ENCODE data around the gene NAPSA. TPM values are rescaled to one million over a fixed set of nuclear protein-coding genes. Genes with fewer than 3 reads are reported as not detected.

The NAPSA gene
- total RNA-seq, 1 donor from 2014 or later = under 0.01 TPM

- no peak for DNase-seq (ENCODE audit: low read depth, low spot score)
Measured at GRCh38 chr19:50317115-50317514, 48.3 kb downstream of the NAPSA start.

- no peak for DNase-seq (ENCODE audit: low read depth, low spot score)
Measured at GRCh38 chr19:50315773-50316448, 49.5 kb downstream of the NAPSA start.

GRCh38 chr19:50314724-50315708 is 50.4 kb downstream of the NAPSA start:
- no peak for DNase-seq (ENCODE audit: low read depth, low spot score)

GRCh38 chr19:50313812-50314536 is 51.5 kb downstream of the NAPSA start:
- DNase-seq (ENCODE audit: low read depth, low spot score) = no peak

GRCh38 chr19:50312967-50313811 is 52.2 kb downstream of the NAPSA start:
- DNase-seq (ENCODE audit: low read depth, low spot score) = no peak

- DNase-seq (ENCODE audit: low read depth, low spot score) = no peak
Measured at GRCh38 chr19:50311723-50312635, 53.5 kb downstream of the NAPSA start.

GRCh38 chr19:50310759-50311465 is 54.5 kb downstream of the NAPSA start:
- no peak for DNase-seq (ENCODE audit: low read depth, low spot score)

- DNase-seq (ENCODE audit: low read depth, low spot score) = no peak
Measured at GRCh38 chr19:50309396-50310125, 55.9 kb downstream of the NAPSA start.

- no peak for DNase-seq (ENCODE audit: low read depth, low spot score)
Measured at GRCh38 chr19:50308991-50309390, 56.4 kb downstream of the NAPSA start.

Other genes starting within 250 kb of the NAPSA start
- not detected in 2 replicates for gene IZUMO2, start 202.4 kb downstream of the NAPSA start, total RNA-seq
- 0.07 TPM in 1 of 2 replicates, not detected in the other for gene MYH14, start 162.0 kb downstream of the NAPSA start, total RNA-seq
- under 0.01 and 0.11 TPM in 2 replicates for gene KCNC3, start 36.3 kb downstream of the NAPSA start, total RNA-seq
- gene NR1H2, start 10.8 kb upstream of the NAPSA start, total RNA-seq = 56.8 and 67.8 TPM in 2 replicates
- 82.0 and 88.6 TPM in 2 replicates for gene POLD1, start 18.7 kb upstream of the NAPSA start, total RNA-seq
- 0.04 TPM in 1 of 2 replicates, not detected in the other for gene SPIB, start 53.3 kb upstream of the NAPSA start, total RNA-seq
- not detected in 2 replicates for gene MYBPC2, start 67.3 kb upstream of the NAPSA start, total RNA-seq
- 63.2 and 74.2 TPM in 2 replicates for gene EMC10, start 110.9 kb upstream of the NAPSA start, total RNA-seq
- gene GARIN5A, start 111.2 kb upstream of the NAPSA start, total RNA-seq = not detected in 2 replicates
- gene JOSD2, start 145.6 kb upstream of the NAPSA start, total RNA-seq = 18.3 and 22.0 TPM in 2 replicates
- not detected in 2 replicates for gene ASPDH, start 148.3 kb upstream of the NAPSA start, total RNA-seq
- 0.07 TPM in 1 of 2 replicates, not detected in the other for gene LRRC4B, start 202.8 kb upstream of the NAPSA start, total RNA-seq

All from pulmonary artery endothelial cell (primary cell).